Stomach (tissue), 4 donors: ENCODE results near the gene TSPAN1.

Source experiments
- CTCF ChIP-seq, 7 experiments: fragments of 450-650 bp in 4 of 7; fragments of 200-600 bp in 3 of 7; sonication (generic) in 3 of 7; IDR thresholded peaks; one replicate each; pipeline ENCODE4 v1.5.1; 2016 to 2019; ENCODE audit warnings: antibody characterized with exemption in 7 of 7, control low read depth in 2 of 7, mild to moderate bottlenecking in 1 of 7
- POLR2A ChIP-seq, 4 donors: fragments of 450-650 bp; IDR thresholded peaks; one replicate each; pipeline ENCODE4 v1.6.1; 2016; ENCODE audit warnings: antibody characterized with exemption in 4 of 4, control low read depth in 2 of 4, mild to moderate bottlenecking in 1 of 4, moderate library complexity in 1 of 4
- POLR2AphosphoS5 ChIP-seq, 3 donors: sonication (generic); formaldehyde crosslinking; IDR thresholded peaks; one replicate each; pipeline ENCODE4 v1.6.1; 2016; ENCODE audit warnings: antibody characterized with exemption in 3 of 3

- TF ChIP-seq CTCF (IDR thresholded peaks at IDR 0.05) (no peak), POLR2AphosphoS5 (IDR thresholded peaks at IDR 0.05) (no peak), POLR2A (IDR thresholded peaks at IDR 0.05) (no peak)
Measured at GRCh38 chr1:46184920-46185658, 10.2 kb downstream of the TSPAN1 start.
